Lung (tissue), 12 donors: Measurements from ENCODE around the gene MRS2. TPM values are rescaled to one million over a fixed set of nuclear protein-coding genes. Genes with fewer than 3 reads are reported as not detected.
"Not testable (repeated sequence)": the region's sequence is repeated elsewhere in the genome, so short reads cannot be mapped to it uniquely, and the experiment has no call there.

ENCODE experiments used
- ATAC-seq: fragments of 200-7000 bp; cut with Tn5 transposase; one replicate; pipeline ENCODE4 v1.9.1; 2020; ENCODE audit warnings: moderate number of reproducible peaks; ENCODE audit not compliant: insufficient read depth, low FRiP score
- DNase-seq, 3 donors: peaks; one replicate each; pipeline ENCODE4 v3.0.0-alpha.2; 2013 to 2017
- H3K27ac ChIP-seq, 2 donors: one replicate each; pipeline ENCODE4 v1.5.1; 2013; ENCODE audit warnings: mild to moderate bottlenecking in 2 of 2, moderate library complexity in 2 of 2, control low read depth in 1 of 2, inconsistent platforms in 1 of 2, low read depth in 1 of 2, low read length in 1 of 2
- H3K27me3 ChIP-seq, 3 donors: one replicate each; pipeline ENCODE4 v1.5.1; 2013; ENCODE audit warnings: low read length in 2 of 3; ENCODE audit not compliant: control insufficient read depth in 3 of 3, insufficient read depth in 3 of 3
- H3K36me3 ChIP-seq, 4 donors: one replicate each; pipeline ENCODE4 v1.5.1; 2013; ENCODE audit warnings: low read length in 4 of 4, mild to moderate bottlenecking in 1 of 4, moderate library complexity in 1 of 4; ENCODE audit not compliant: control insufficient read depth in 4 of 4, insufficient read depth in 4 of 4
- H3K4me1 ChIP-seq, 5 donors: one replicate each; pipeline ENCODE4 v1.5.1; 2013; ENCODE audit warnings: low read length in 5 of 5, mild to moderate bottlenecking in 2 of 5, moderate library complexity in 1 of 5; ENCODE audit not compliant: control insufficient read depth in 5 of 5, insufficient read depth in 5 of 5
- H3K4me3 ChIP-seq: one replicate; pipeline ENCODE4 v1.5.1; 2013; ENCODE audit warnings: mild to moderate bottlenecking, control low read depth, moderate library complexity
- H3K9ac ChIP-seq, 2 donors: one replicate each; pipeline ENCODE4 v1.5.1; 2013; ENCODE audit warnings: low read length in 2 of 2, control low read depth in 1 of 2; ENCODE audit not compliant: insufficient read depth in 1 of 2
- H3K9me3 ChIP-seq, 4 donors: one replicate each; pipeline ENCODE4 v1.5.1; 2013; ENCODE audit warnings: low read length in 3 of 4, mild to moderate bottlenecking in 1 of 4, moderate library complexity in 1 of 4; ENCODE audit not compliant: control insufficient read depth in 4 of 4, insufficient read depth in 3 of 4
- CTCF ChIP-seq: IDR thresholded peaks from 2 replicates; pipeline ENCODE4 v1.5.1; 2012; ENCODE audit warnings: mild to moderate bottlenecking; ENCODE audit errors: control extremely low read depth, extremely low read depth
- WGBS, 2 donors: extraction: QIAGEN DNeasy Blood & Tissue Kit; methylation state at CpG; one replicate each; pipeline ENCODE4 v1.1.7; 2013; 5-methylcytosine and 5-hydroxymethylcytosine counted together
- polyA plus RNA-seq, 2 donors: library from polyadenylated mRNA; stranded (reverse); fragments of 200-250 nt; gene quantifications; one replicate each; pipeline ENCODE4 v1.2.1, GENCODE V29; 2013
- total RNA-seq, 2 donors: library from RNA; depleted of rRNA in 1 of 2; stranded (reverse); fragments of >200 nt in 1 of 2; gene quantifications; one replicate each; pipeline ENCODE4 v1.2.1, GENCODE V29; 2014 to 2021
- donor health status: control.
- donor health status: control.
- donor health status: Bipolar disorder and iron deficiency.
- donor health status: healthy.
- donor health status: DM: yes; HTN: yes; CAD: no.

Gene MRS2
- total and polyA plus RNA-seq, 4 donors: 13.6 to 26.4 (median 17.8) TPM

GRCh38 chr6:24358219-24358821 is 44.4 kb upstream of the MRS2 start:
- no peak for TF ChIP-seq CTCF
- Histone ChIP-seq H3K27ac (peak overlapping the region in 1 of 2 donors; percentile 20), H3K4me3 (no peak overlapping the region), H3K9me3 (peaks cover 0 to 2% (median 0%) of the 10 kb centered on the region in 4 donors), H3K27me3 (peaks cover 0 to 32% (median 17%) of the 10 kb centered on the region in 3 donors), H3K9ac (no peak overlapping the region), H3K4me1 (peaks cover 0 to 9% (median 3%) of the 10 kb centered on the region in 5 donors), H3K36me3 (no peaks in the 10 kb centered on the region)
- no peak for ATAC-seq
- DNase-seq: no peak
- WGBS, 2 donors: 49 to 56% methylated on average over 12 of the region's 12 CpGs

GRCh38 chr6:24359640-24360454 is 42.9 kb upstream of the MRS2 start:
- TF ChIP-seq CTCF: no peak
- H3K9ac ChIP-seq: peak overlapping the region; percentile 74 to 83

GRCh38 chr6:24362363-24362762 is 40.4 kb upstream of the MRS2 start:
- H3K9ac ChIP-seq, ATAC-seq, H3K9me3 ChIP-seq, H3K36me3 ChIP-seq, H3K4me1 ChIP-seq, H3K27ac ChIP-seq, H3K4me3 ChIP-seq, DNase-seq: not testable (repeated sequence)
- peaks cover 0 to 13% (median 8%) of the 10 kb centered on the region in 3 donors for H3K27me3 ChIP-seq
- 86 to 88% methylated on average over 5 of the region's 5 CpGs for WGBS, 2 donors

More at GRCh38 chr6:24359640-24360454, 42.9 kb upstream of the MRS2 start:
- Histone ChIP-seq H3K9me3 (peaks cover 0 to 2% (median 0%) of the 10 kb centered on the region in 4 donors), H3K27me3 (peaks cover 0 to 24% (median 13%) of the 10 kb centered on the region in 3 donors), H3K4me1 (peaks cover 0 to 9% (median 3%) of the 10 kb centered on the region in 5 donors), H3K4me3 (no peak overlapping the region), H3K27ac (peak overlapping the region in 1 of 2 donors; percentile 17), H3K36me3 (no peaks in the 10 kb centered on the region)
- 6 to 7% methylated on average over 48 to 55 of the region's 55 CpGs for WGBS, 2 donors
- DNase-seq (peak; percentile 80 to 86 (median 81)), ATAC-seq (peak; percentile 80)

GRCh38 chr6:24365103-24365633 is 37.6 kb upstream of the MRS2 start:
- not testable (repeated sequence) for H3K27me3 ChIP-seq, H3K27ac ChIP-seq, H3K4me1 ChIP-seq, ATAC-seq, H3K4me3 ChIP-seq, H3K9ac ChIP-seq, H3K36me3 ChIP-seq, H3K9me3 ChIP-seq, DNase-seq
- 72 to 79% methylated on average over 8 of the region's 8 CpGs for WGBS, 2 donors
